Ascending aorta (tissue), 2 donors: ENCODE data around the gene P2RY6. TPM values are rescaled to one million over a fixed set of nuclear protein-coding genes. Genes with fewer than 3 reads are reported as not detected.

Experiments used
- DNase-seq, 2 donors: peaks; one replicate each; pipeline ENCODE4 v3.0.0-alpha.2; 2019; ENCODE audit warnings: low spot score in 2 of 2
- H3K27ac ChIP-seq, 2 donors: fragments of 200-600 bp; sonication (generic); one replicate each; pipeline ENCODE4 v1.5.1; 2016 to 2017; ENCODE audit warnings: mild to moderate bottlenecking in 1 of 2
- H3K27me3 ChIP-seq: fragments of 200-600 bp; sonication (generic); one replicate; pipeline ENCODE4 v1.5.1; 2017
- H3K36me3 ChIP-seq, 2 donors: fragments of 200-600 bp; sonication (generic); one replicate each; pipeline ENCODE4 v1.5.1; 2016
- H3K4me1 ChIP-seq, 2 donors: fragments of 200-600 bp; sonication (generic); one replicate each; pipeline ENCODE4 v1.5.1; 2016 to 2017; ENCODE audit warnings: mild to moderate bottlenecking in 1 of 2
- H3K4me3 ChIP-seq, 2 donors: fragments of 200-600 bp; sonication (generic); one replicate each; pipeline ENCODE4 v1.5.1; 2016 to 2017; ENCODE audit warnings: mild to moderate bottlenecking in 1 of 2
- H3K9me3 ChIP-seq, 2 donors: fragments of 200-600 bp; sonication (generic); one replicate each; pipeline ENCODE4 v1.5.1; 2016
- CTCF ChIP-seq, 3 experiments: fragments of 200-600 bp in 2 of 3; fragments of 450-650 bp in 1 of 3; sonication (generic) in 2 of 3; IDR thresholded peaks; one replicate each; pipeline ENCODE4 v1.5.1; 2016 to 2019; ENCODE audit warnings: antibody characterized with exemption in 3 of 3, mild to moderate bottlenecking in 1 of 3, moderate library complexity in 1 of 3
- intact Hi-C: fragments of 100-400 bp; cut with DNase I; formaldehyde crosslinking; loops from one replicate; pipeline ENCODE4 v1.15.1; 2023
- total RNA-seq: library from RNA; depleted of rRNA; stranded (reverse); fragments of >200 nt; gene quantifications from one replicate; pipeline ENCODE4 v1.1.0, GENCODE V29; 2016

The P2RY6 gene
- total RNA-seq, 1 donor from 2014 or later: 8.8 TPM

DNA sequence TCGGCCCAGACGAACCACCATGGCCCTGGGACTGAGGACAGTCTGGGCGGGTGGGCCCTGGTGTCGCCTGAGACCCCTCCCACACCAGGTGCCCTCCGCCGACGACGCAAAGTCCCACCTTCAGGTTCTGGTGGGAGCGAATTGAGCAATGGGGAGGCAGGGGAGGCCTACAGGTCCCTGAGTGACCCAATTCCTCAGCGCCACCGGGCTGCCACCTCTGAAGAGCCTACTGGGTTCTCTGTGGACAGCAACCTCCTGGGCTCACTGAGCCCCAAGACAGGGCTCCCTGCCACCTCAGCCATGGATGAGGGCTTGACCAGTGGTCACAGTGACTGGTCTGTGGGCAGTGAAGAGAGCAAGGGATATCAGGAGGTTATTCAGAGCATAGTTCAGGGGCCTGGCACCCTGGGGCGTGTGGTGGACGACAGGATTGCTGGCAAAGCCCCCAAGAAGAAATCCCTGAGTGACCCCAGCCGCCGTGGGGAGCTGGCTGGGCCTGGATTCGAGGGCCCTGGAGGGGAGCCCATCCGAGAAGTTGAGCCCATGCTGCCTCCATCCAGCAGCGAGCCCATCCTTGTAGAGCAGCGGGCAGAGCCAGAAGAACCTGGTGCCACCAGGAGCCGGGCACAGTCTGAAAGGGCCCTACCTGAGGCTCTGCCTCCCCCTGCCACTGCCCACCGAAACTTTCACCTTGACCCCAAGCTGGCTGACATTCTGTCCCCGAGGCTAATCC, 38.7 kb downstream of the P2RY6 start:
- no peak for TF ChIP-seq CTCF (IDR thresholded peaks at IDR 0.05)
- Histone ChIP-seq H3K27me3 (no peaks in the 10 kb centered on the region), H3K4me3 (peak overlapping the region; percentile 71 to 75), H3K27ac (peak overlapping the region; percentile 94 to 96), H3K9me3 (no peaks in the 10 kb centered on the region), H3K36me3 (peaks cover 0 to 14% of the 10 kb centered on the region in 2 donors), H3K4me1 (peaks cover 0 to 22% of the 10 kb centered on the region in 2 donors)
- intact Hi-C loops: no loop called here
- no peak for DNase-seq

- H3K27ac ChIP-seq: peak overlapping the region; percentile 94 to 96
- no peak for TF ChIP-seq CTCF (IDR thresholded peaks at IDR 0.05)
- DNase-seq: no peak
- peak overlapping the region; percentile 71 to 75 for H3K4me3 ChIP-seq
- H3K9me3 ChIP-seq: no peaks in the 10 kb centered on the region
- intact Hi-C loops: no loop called here
- peaks cover 0 to 14% of the 10 kb centered on the region in 2 donors for H3K36me3 ChIP-seq
- H3K4me1 ChIP-seq: peaks cover 6 to 28% of the 10 kb centered on the region in 2 donors
- no peaks in the 10 kb centered on the region for H3K27me3 ChIP-seq
These were observed 39.3 kb downstream of the P2RY6 start for GRCh38 chr11:73311394-73311869.

DNA sequence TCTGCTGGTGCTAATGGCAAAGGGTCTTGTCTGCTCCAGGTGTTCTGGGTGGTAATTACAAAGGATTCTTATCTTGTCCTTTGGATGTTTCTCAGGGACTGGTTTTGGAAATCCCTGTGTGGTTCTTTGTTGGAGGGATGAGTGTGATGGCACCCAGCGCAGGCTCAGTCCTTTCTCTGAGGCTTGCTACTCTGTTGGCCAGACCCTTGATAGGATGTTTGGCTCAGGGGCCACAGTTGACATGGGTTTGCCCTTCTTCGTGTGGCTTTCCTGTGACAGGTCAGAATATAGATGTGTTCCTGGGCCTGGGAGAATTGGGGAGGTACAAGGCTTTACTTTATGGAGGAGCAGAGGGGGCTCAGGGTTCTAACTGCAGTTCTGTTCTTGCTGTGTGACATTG, 39.9 kb downstream of the P2RY6 start:
- peaks cover 12 to 32% of the 10 kb centered on the region in 2 donors for H3K4me1 ChIP-seq
- intact Hi-C loops: no loop called here
- H3K27ac ChIP-seq: peak overlapping the region; percentile 94 to 96
- no peak for DNase-seq
- no peak for TF ChIP-seq CTCF (IDR thresholded peaks at IDR 0.05)
- H3K36me3 ChIP-seq: peaks cover 0 to 14% of the 10 kb centered on the region in 2 donors
- H3K27me3 ChIP-seq: no peaks in the 10 kb centered on the region
- peak overlapping the region; percentile 71 to 75 for H3K4me3 ChIP-seq
- H3K9me3 ChIP-seq: no peaks in the 10 kb centered on the region

- H3K36me3 ChIP-seq: peaks cover 0 to 14% of the 10 kb centered on the region in 2 donors
- no peaks in the 10 kb centered on the region for H3K27me3 ChIP-seq
- no peaks in the 10 kb centered on the region for H3K9me3 ChIP-seq
- H3K4me1 ChIP-seq: peaks cover 14 to 41% of the 10 kb centered on the region in 2 donors
- DNase-seq: no peak
- H3K27ac ChIP-seq: peak overlapping the region; percentile 94 to 96
- intact Hi-C loops: no loop called here
- H3K4me3 ChIP-seq: peak overlapping the region; percentile 71 to 75
- no peak for TF ChIP-seq CTCF (IDR thresholded peaks at IDR 0.05)
These were observed 40.8 kb downstream of the P2RY6 start for GRCh38 chr11:73312851-73313327.

DNA sequence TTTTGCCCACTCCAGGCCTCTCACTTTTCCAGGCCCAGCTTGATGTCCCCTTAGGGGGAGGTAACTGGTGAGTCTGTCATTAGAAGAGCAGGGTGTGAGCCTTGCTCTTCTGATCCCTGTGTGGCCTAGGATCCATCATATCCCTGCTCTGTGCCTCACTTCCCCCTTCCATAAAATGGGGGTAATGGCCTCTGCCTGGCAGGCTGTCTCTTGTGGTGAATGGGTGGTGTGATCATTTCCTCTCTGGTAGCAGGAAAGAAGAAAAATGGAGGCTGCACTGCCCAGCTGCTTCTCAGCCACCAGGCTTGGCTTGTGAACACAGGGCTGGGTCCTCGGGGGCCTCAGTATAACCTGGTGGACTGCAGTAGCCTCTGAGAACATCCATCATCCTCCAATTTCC, 41.5 kb downstream of the P2RY6 start:
- Histone ChIP-seq H3K4me1 (peaks cover 18 to 48% of the 10 kb centered on the region in 2 donors), H3K27me3 (no peaks in the 10 kb centered on the region), H3K27ac (peak overlapping the region; percentile 94 to 96), H3K9me3 (no peaks in the 10 kb centered on the region), H3K36me3 (peaks cover 0 to 14% of the 10 kb centered on the region in 2 donors), H3K4me3 (peak overlapping the region; percentile 71 to 75)
- no peak for TF ChIP-seq CTCF (IDR thresholded peaks at IDR 0.05)
- intact Hi-C loops: no loop called here
- no peak for DNase-seq
